ENCODE results near the gene ATP2B2. TPM values are rescaled to one million over a fixed set of nuclear protein-coding genes. Genes with fewer than 3 reads are reported as not detected.

ATP2B2 gene
- polyA plus RNA-seq, 2 of the 4 experiments (the other 2 are of a cell fraction) = 0.03 to 0.04 TPM

GRCh38 chr3:10440684-10441083 lies 64.7 kb downstream of the ATP2B2 start (continued):
- TF ChIP-seq, protein P1, sequence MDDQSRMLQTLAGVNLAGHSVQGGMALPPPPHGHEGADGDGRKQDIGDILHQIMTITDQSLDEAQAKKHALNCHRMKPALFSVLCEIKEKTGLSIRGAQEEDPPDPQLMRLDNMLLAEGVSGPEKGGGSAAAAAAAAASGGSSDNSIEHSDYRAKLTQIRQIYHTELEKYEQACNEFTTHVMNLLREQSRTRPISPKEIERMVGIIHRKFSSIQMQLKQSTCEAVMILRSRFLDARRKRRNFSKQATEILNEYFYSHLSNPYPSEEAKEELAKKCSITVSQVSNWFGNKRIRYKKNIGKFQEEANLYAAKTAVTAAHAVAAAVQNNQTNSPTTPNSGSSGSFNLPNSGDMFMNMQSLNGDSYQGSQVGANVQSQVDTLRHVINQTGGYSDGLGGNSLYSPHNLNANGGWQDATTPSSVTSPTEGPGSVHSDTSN (IDR thresholded peaks at IDR 0.05) = no peak
- no peak for TF ChIP-seq ZC3H11A (IDR thresholded peaks at IDR 0.05)
- TF ChIP-seq NPAS2 (CRISPR knock-in tag; IDR thresholded peaks at IDR 0.05; ENCODE audit: borderline replicate concordance) = no peak
- no peak for TF ChIP-seq NR3C1 (IDR thresholded peaks at IDR 0.05)

- Histone ChIP-seq H3K4me2 (no peak overlapping the region), H3K4me1 (no peaks in the 10 kb centered on the region), H3K27ac (no peak overlapping the region), H3K9me3 (no peaks in the 10 kb centered on the region), H3K4me3 (no peak overlapping the region)
- WGBS (ENCODE audit: missing lambda C conversion rate) = 76% methylated on average over 8 of the region's 8 CpGs
- FAIRE-seq (no peak), DNase-seq (ENCODE audit: low read depth in 1 of 2, low spot score in 1 of 2) (no peak), ATAC-seq (no peak)
- ChIA-PET POLR2A (no interaction called here), CTCF (interaction anchor here (1.6 kb wide), 1 partner anchor 299 kb away, joined by 3 read pairs; no protein-coding TSS in a partner anchor)
- TF ChIP-seq HOXB13 (CRISPR knock-in tag; IDR thresholded peaks at IDR 0.05; ENCODE audit: low read depth) (no peak), CHD4 (IDR thresholded peaks at IDR 0.05; ENCODE audit: borderline replicate concordance) (no peak), MAZ (IDR thresholded peaks at IDR 0.05; ENCODE audit: borderline replicate concordance, low read depth, low read length) (no peak), HES2 (IDR thresholded peaks at IDR 0.05) (no peak), EHF (CRISPR knock-in tag; IDR thresholded peaks at IDR 0.05) (no peak), CEBPB (IDR thresholded peaks at IDR 0.05) (no peak), TP53 (CRISPR knock-in tag; IDR thresholded peaks at IDR 0.05) (no peak), POLR2AphosphoS2 (conservative IDR thresholded peaks at IDR 0.05; ENCODE audit: low read length) (no peak), KDM5A (IDR thresholded peaks at IDR 0.05) (no peak), POLR2A (IDR thresholded peaks at IDR 0.05; ENCODE audit: low read length) (no peak), MAX (IDR thresholded peaks at IDR 0.05) (no peak), JUN (IDR thresholded peaks at IDR 0.05) (no peak), HOXB5 (CRISPR knock-in tag; IDR thresholded peaks at IDR 0.05) (no peak), SREBF2 (IDR thresholded peaks at IDR 0.05) (no peak)
- TF ChIP-seq, protein P2, sequence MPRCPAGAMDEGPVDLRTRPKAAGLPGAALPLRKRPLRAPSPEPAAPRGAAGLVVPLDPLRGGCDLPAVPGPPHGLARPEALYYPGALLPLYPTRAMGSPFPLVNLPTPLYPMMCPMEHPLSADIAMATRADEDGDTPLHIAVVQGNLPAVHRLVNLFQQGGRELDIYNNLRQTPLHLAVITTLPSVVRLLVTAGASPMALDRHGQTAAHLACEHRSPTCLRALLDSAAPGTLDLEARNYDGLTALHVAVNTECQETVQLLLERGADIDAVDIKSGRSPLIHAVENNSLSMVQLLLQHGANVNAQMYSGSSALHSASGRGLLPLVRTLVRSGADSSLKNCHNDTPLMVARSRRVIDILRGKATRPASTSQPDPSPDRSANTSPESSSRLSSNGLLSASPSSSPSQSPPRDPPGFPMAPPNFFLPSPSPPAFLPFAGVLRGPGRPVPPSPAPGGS (IDR thresholded peaks at IDR 0.05) = no peak
These were observed 66.3 kb downstream of the ATP2B2 start for GRCh38 chr3:10438902-10439610.

DNA sequence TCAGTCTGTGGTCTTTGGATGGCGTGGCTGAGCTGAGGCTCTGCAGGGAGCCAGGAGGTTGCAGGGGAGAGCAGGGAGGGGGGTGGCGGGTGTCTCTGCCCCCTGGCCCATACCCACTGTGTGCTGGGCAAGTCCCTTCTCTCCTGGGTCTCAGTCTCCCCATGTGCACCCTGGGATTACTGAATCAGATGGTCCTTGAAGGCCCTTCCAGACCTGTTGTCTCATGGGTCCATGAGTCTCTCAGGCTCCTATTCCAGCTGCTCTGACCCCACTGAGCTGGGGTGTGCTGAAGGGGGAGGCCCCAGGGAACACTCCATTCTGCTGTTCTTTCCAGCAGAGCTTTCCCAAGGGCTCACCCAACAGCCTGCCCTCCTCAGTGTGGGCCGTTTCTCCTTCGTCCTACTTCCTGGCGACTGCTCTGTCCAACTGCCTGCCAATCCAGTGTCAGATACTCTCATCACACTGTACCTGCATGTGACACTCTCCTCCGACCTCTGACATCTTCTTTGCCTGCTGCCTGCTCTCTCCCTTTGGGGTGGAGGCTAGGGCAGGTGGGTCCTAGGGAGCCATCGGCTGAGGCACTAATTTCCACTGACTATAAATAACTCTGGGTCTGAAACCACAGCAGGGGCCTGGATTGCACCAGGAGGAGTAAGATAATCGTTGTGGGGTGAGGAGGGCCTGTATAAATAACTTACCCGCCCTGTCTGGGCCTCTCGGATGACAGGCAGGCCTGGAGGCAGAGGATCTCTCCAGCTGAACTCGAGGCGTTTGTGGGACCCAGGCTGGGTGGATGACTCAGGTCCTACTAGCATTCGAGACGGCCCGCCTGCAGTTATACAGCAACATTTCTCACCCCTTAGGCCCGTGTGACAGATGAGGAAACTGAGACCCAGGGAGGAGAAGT lies 67.1 kb downstream of the ATP2B2 start:
- FAIRE-seq (no peak), ATAC-seq (no peak; a peak in 1 of 6 replicates), DNase-seq (ENCODE audit: low read depth in 1 of 2, low spot score in 1 of 2) (no peak)
- ChIA-PET CTCF (interaction anchor here (0.6 to 1.6 kb wide), 2 partner anchors 28 to 300 kb away, joined by 3 read pairs; no protein-coding TSS in a partner anchor), POLR2A (no interaction called here)
- Histone ChIP-seq H3K4me1 (no peaks in the 10 kb centered on the region), H3K4me2 (no peak overlapping the region), H3K4me3 (no peak overlapping the region), H3K27ac (no peak overlapping the region), H3K9me3 (no peaks in the 10 kb centered on the region)
- WGBS (ENCODE audit: missing lambda C conversion rate) = 56% methylated on average over 16 of the region's 16 CpGs
- TF ChIP-seq, protein P3, sequence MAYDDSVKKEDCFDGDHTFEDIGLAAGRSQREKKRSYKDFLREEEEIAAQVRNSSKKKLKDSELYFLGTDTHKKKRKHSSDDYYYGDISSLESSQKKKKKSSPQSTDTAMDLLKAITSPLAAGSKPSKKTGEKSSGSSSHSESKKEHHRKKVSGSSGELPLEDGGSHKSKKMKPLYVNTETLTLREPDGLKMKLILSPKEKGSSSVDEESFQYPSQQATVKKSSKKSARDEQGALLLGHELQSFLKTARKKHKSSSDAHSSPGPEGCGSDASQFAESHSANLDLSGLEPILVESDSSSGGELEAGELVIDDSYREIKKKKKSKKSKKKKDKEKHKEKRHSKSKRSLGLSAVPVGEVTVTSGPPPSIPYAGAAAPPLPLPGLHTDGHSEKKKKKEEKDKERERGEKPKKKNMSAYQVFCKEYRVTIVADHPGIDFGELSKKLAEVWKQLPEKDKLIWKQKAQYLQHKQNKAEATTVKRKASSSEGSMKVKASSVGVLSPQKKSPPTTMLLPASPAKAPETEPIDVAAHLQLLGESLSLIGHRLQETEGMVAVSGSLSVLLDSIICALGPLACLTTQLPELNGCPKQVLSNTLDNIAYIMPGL (CRISPR knock-in tag; IDR thresholded peaks at IDR 0.05; ENCODE audit: borderline replicate concordance) = no peak
- TF ChIP-seq RARB (CRISPR knock-in tag; IDR thresholded peaks at IDR 0.05) = no peak
- TF ChIP-seq EHF (CRISPR knock-in tag; IDR thresholded peaks at IDR 0.05) = no peak
- TF ChIP-seq BHLHE40 (IDR thresholded peaks at IDR 0.05; ENCODE audit: low read depth, low read length) = no peak
- no peak for TF ChIP-seq CHD2 (IDR thresholded peaks at IDR 0.05; ENCODE audit: low read length, partially characterized antibody)
- TF ChIP-seq EHMT2 (IDR thresholded peaks at IDR 0.05; ENCODE audit: low read depth) = no peak
- no peak for TF ChIP-seq JUN (IDR thresholded peaks at IDR 0.05)
